ENCODE measurements around the gene CDNF. TPM values are rescaled to one million over a fixed set of nuclear protein-coding genes. Genes with fewer than 3 reads are reported as not detected.

Gene CDNF
- total RNA-seq, 2 donors from 2014 or later: 0.51 to 1.2 TPM

- TF ChIP-seq CTCF (conservative IDR thresholded peaks at IDR 0.05): no peak
- Mint-ChIP-seq H3K27me3 (ENCODE audit: insufficient read depth) (no peaks in the 10 kb centered on the region), H3K9me3 (no peaks in the 10 kb centered on the region), H3K4me1 (no peaks in the 10 kb centered on the region), H3K27ac (no peak overlapping the region), H3K36me3 (ENCODE audit: low read depth) (peaks cover 52% of the 10 kb centered on the region), H3K4me3 (no peak overlapping the region)
- H3K9me3 ChIP-seq (ENCODE audit: control insufficient read depth, low read length): no peaks in the 10 kb centered on the region
- no peak overlapping the region for H3K27ac ChIP-seq (ENCODE audit: low read depth, low read length)
- H3K9ac ChIP-seq (ENCODE audit: extremely low read depth, low read length, poor library complexity, severe bottlenecking): no peak overlapping the region
- no peaks in the 10 kb centered on the region for H3K4me1 ChIP-seq (ENCODE audit: control insufficient read depth, insufficient read depth, low read length)
- DNase-seq: no peak
- WGBS, 2 experiments (ENCODE audit: insufficient coverage in 1 of 2, insufficient read length in 1 of 2): no CpG with 5 or more reads among the region's 2 CpGs
- H3K27me3 ChIP-seq (ENCODE audit: control insufficient read depth, insufficient read depth, low read length, poor library complexity, severe bottlenecking): no peaks in the 10 kb centered on the region
- no peak overlapping the region for H3K4me3 ChIP-seq (ENCODE audit: low read length)
- H3K36me3 ChIP-seq (ENCODE audit: control insufficient read depth, insufficient read depth, low read length): peaks cover 63% of the 10 kb centered on the region
Observed at GRCh38 chr10:14844948-14845347, 7.1 kb upstream of the CDNF start.

- Mint-ChIP-seq H3K36me3 (ENCODE audit: low read depth) (peaks cover 49% of the 10 kb centered on the region), H3K27ac (no peak overlapping the region), H3K4me3 (no peak overlapping the region), H3K4me1 (peaks cover 4% of the 10 kb centered on the region), H3K9me3 (no peaks in the 10 kb centered on the region), H3K27me3 (ENCODE audit: insufficient read depth) (no peaks in the 10 kb centered on the region)
- 95 to 98% methylated on average over 13 to 15 of the region's 15 CpGs for WGBS, 2 experiments (ENCODE audit: insufficient coverage in 1 of 2, insufficient read length in 1 of 2)
- no peak overlapping the region for H3K9ac ChIP-seq (ENCODE audit: extremely low read depth, low read length, poor library complexity, severe bottlenecking)
- no peaks in the 10 kb centered on the region for H3K9me3 ChIP-seq (ENCODE audit: control insufficient read depth, low read length)
- H3K4me1 ChIP-seq (ENCODE audit: control insufficient read depth, insufficient read depth, low read length): no peaks in the 10 kb centered on the region
- DNase-seq: no peak
- H3K27me3 ChIP-seq (ENCODE audit: control insufficient read depth, insufficient read depth, low read length, poor library complexity, severe bottlenecking): no peaks in the 10 kb centered on the region
- H3K4me3 ChIP-seq (ENCODE audit: low read length): no peak overlapping the region
- no peak for TF ChIP-seq CTCF (conservative IDR thresholded peaks at IDR 0.05)
- peaks cover 59% of the 10 kb centered on the region for H3K36me3 ChIP-seq (ENCODE audit: control insufficient read depth, insufficient read depth, low read length)
- H3K27ac ChIP-seq (ENCODE audit: low read depth, low read length): no peak overlapping the region
Observed at GRCh38 chr10:14843327-14843988, 5.6 kb upstream of the CDNF start.

GRCh38 chr10:14840178-14840577 lies 2.3 kb upstream of the CDNF start:
- no peak for DNase-seq
- no peaks in the 10 kb centered on the region for H3K9me3 ChIP-seq (ENCODE audit: control insufficient read depth, low read length)
- no peak overlapping the region for H3K4me3 ChIP-seq (ENCODE audit: low read length)
- Mint-ChIP-seq H3K9me3 (no peaks in the 10 kb centered on the region), H3K4me3 (no peak overlapping the region), H3K4me1 (peaks cover 12% of the 10 kb centered on the region), H3K27me3 (ENCODE audit: insufficient read depth) (no peaks in the 10 kb centered on the region), H3K36me3 (ENCODE audit: low read depth) (peaks cover 48% of the 10 kb centered on the region), H3K27ac (no peak overlapping the region)
- H3K9ac ChIP-seq (ENCODE audit: extremely low read depth, low read length, poor library complexity, severe bottlenecking): peak overlapping the region; percentile 94
- H3K27ac ChIP-seq (ENCODE audit: low read depth, low read length): no peak overlapping the region
- WGBS, 2 experiments (ENCODE audit: insufficient coverage in 1 of 2, insufficient read length in 1 of 2): 88 to 93% methylated on average over 1 to 2 of the region's 2 CpGs
- H3K4me1 ChIP-seq (ENCODE audit: control insufficient read depth, insufficient read depth, low read length): no peaks in the 10 kb centered on the region
- peaks cover 51% of the 10 kb centered on the region for H3K36me3 ChIP-seq (ENCODE audit: control insufficient read depth, insufficient read depth, low read length)
- no peak for TF ChIP-seq CTCF (conservative IDR thresholded peaks at IDR 0.05)
- no peaks in the 10 kb centered on the region for H3K27me3 ChIP-seq (ENCODE audit: control insufficient read depth, insufficient read depth, low read length, poor library complexity, severe bottlenecking)

All from endodermal cell (in vitro differentiated cells).